Tibial nerve (tissue), 4 donors: ENCODE data around the gene DHX8. TPM values are rescaled to one million over a fixed set of nuclear protein-coding genes. Genes with fewer than 3 reads are reported as not detected.
"Not testable (repeated sequence)": the region's sequence is repeated elsewhere in the genome, so short reads cannot be mapped to it uniquely, and the experiment has no call there.

Source experiments
- DNase-seq, 2 donors: peaks; one replicate each; pipeline ENCODE4 v3.0.0-alpha.2; 2019; ENCODE audit warnings: low spot score in 2 of 2
- H3K27ac ChIP-seq, 4 donors: fragments of 200-600 bp; sonication (generic) in 3 of 4; one replicate each; pipeline ENCODE4 v1.5.1; 2017 to 2019; ENCODE audit warnings: mild to moderate bottlenecking in 1 of 4
- H3K27me3 ChIP-seq, 2 donors: fragments of 200-600 bp; sonication (generic) in 1 of 2; one replicate each; pipeline versions ENCODE4 v1.5.1 to v1.6.0; 2017 to 2019
- H3K36me3 ChIP-seq, 3 donors: fragments of 200-600 bp; sonication (generic); one replicate each; pipeline ENCODE4 v1.5.1; 2018 to 2019
- H3K4me1 ChIP-seq, 4 donors: fragments of 200-600 bp; sonication (generic) in 3 of 4; one replicate each; pipeline ENCODE4 v1.5.1; 2017 to 2019
- H3K4me3 ChIP-seq, 4 donors: fragments of 200-600 bp; sonication (generic) in 3 of 4; one replicate each; pipeline ENCODE4 v1.5.1; 2017 to 2019; ENCODE audit warnings: mild to moderate bottlenecking in 1 of 4, moderate library complexity in 1 of 4
- H3K9me3 ChIP-seq, 4 donors: fragments of 200-600 bp; sonication (generic) in 3 of 4; one replicate each; pipeline ENCODE4 v1.5.1; 2017 to 2019
- EP300 ChIP-seq, 2 donors: sonication (generic); formaldehyde crosslinking; IDR thresholded peaks; one replicate each; pipeline ENCODE4 v1.6.1; 2017; ENCODE audit warnings: antibody characterized with exemption in 2 of 2, mild to moderate bottlenecking in 1 of 2
- POLR2A ChIP-seq, 2 donors: fragments of 450-650 bp; IDR thresholded peaks; one replicate each; pipeline ENCODE4 v1.6.1; 2017; ENCODE audit warnings: antibody characterized with exemption in 2 of 2, mild to moderate bottlenecking in 2 of 2, moderate library complexity in 2 of 2
- WGBS, 2 donors: methylation state at CpG; one replicate each; pipeline ENCODE4 v1.1.5; 2018; 5-methylcytosine and 5-hydroxymethylcytosine counted together
- total RNA-seq, 4 donors: library from RNA; depleted of rRNA; stranded (reverse); fragments of >200 nt; gene quantifications; one replicate each; pipeline ENCODE4 v1.1.0, GENCODE V29; 2016
- TF ChIP-seq, protein P1 (sequence below), 5 experiments: fragments of 200-600 bp in 3 of 5; fragments of 450-650 bp in 2 of 5; sonication (generic) in 3 of 5; IDR thresholded peaks; one replicate each; pipeline ENCODE4 v1.5.1; 2016 to 2019; ENCODE audit warnings: antibody characterized with exemption in 5 of 5, mild to moderate bottlenecking in 3 of 5, moderate library complexity in 2 of 5

DHX8 gene
- total RNA-seq, 4 donors from 2014 or later: 35.2 to 57.9 (median 40.7) TPM

DNA sequence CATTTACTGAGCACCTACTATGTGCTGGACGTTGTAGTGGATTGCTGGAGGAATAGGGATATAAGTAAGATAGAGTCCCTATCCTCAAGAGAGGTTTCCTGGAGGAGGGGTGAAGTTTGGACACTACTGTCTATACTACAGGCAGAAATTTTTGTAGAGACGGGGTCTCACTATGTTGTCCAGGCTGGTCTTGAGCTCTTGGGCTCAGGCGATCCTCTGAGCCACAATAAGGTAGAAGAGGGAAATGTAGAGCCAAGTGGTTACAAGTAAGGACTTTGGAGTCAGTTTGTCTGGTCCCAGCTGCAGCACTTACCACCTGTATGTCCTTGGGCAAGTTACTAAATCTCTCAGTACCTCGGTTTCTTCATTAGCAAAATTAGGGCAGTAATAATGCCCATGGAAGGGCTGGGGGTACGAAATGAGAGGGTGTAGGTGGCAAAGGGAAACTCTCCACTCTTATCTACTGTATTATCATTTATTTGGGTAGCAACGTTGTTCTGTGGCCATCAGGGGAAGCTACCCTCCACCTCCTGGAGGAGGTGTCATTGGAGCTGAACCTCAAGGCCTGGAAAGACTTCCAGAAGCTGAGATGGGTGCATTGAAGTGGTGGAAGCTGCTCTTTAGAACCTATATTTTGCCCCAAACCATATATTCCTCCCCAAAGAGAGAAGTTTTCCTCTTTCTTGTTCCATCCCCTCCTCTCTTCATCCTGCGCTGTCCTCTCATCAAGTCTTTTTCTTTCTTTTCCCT is 34.9 kb upstream of the DHX8 start:
- H3K4me3 ChIP-seq: no peak overlapping the region
- no peak for TF ChIP-seq POLR2A (IDR thresholded peaks at IDR 0.05)
- no peak for TF ChIP-seq EP300 (IDR thresholded peaks at IDR 0.05)
- TF ChIP-seq, protein P1, sequence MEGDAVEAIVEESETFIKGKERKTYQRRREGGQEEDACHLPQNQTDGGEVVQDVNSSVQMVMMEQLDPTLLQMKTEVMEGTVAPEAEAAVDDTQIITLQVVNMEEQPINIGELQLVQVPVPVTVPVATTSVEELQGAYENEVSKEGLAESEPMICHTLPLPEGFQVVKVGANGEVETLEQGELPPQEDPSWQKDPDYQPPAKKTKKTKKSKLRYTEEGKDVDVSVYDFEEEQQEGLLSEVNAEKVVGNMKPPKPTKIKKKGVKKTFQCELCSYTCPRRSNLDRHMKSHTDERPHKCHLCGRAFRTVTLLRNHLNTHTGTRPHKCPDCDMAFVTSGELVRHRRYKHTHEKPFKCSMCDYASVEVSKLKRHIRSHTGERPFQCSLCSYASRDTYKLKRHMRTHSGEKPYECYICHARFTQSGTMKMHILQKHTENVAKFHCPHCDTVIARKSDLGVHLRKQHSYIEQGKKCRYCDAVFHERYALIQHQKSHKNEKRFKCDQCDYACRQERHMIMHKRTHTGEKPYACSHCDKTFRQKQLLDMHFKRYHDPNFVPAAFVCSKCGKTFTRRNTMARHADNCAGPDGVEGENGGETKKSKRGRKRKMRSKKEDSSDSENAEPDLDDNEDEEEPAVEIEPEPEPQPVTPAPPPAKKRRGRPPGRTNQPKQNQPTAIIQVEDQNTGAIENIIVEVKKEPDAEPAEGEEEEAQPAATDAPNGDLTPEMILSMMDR (IDR thresholded peaks at IDR 0.05): no peak
- H3K27me3 ChIP-seq: no peaks in the 10 kb centered on the region
- WGBS, 2 donors: 75 to 77% methylated on average over 7 of the region's 7 CpGs
- H3K9me3 ChIP-seq: no peaks in the 10 kb centered on the region
- no peak for DNase-seq
- H3K36me3 ChIP-seq: no peaks in the 10 kb centered on the region
- H3K4me1 ChIP-seq: peaks cover 0 to 20% (median 0%) of the 10 kb centered on the region in 4 donors
- H3K27ac ChIP-seq: no peak overlapping the region

DNA sequence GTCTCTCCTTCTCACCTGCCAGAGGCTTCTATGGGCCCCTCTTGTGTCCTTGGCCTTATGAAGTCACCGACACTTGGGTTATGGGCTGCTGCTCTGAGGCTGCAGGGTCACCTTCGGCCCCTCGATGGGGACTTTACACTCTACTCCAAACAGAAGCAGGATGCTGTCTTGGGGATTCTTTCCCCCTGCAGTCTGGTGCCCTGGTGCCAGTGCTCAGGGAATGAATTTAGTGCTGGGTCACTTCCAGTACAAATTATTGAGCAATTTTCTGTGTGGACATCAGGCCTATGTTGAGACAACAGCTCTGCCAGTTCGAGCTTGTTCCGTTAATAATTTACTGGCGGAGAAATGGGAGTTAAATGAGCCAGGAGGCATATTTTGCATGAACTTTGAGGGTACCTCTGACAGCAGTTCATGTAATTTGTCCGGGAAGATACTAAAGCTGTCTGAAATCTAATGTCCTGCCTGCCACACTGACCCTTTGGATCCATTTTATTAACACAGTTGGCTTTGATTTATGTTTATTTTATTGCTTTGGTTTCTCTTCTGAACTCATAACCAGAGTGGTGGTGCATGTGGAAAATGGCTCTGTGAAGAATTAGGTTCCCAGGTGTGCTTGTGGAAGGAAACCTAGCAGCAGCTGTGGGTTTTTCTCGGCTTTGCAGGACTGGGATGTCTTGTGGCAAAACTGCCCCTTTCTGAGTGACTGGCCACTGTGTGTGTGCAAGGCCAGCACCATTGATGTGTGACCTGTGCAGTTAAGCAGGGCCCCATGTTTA is 34.1 kb upstream of the DHX8 start:
- no peak overlapping the region for H3K27ac ChIP-seq
- no peaks in the 10 kb centered on the region for H3K36me3 ChIP-seq
- TF ChIP-seq POLR2A (IDR thresholded peaks at IDR 0.05) (no peak), EP300 (IDR thresholded peaks at IDR 0.05) (peak in 1 of 2 donors; percentile 47)
- H3K27me3 ChIP-seq: no peaks in the 10 kb centered on the region
- H3K4me1 ChIP-seq: peaks cover 0 to 20% (median 0%) of the 10 kb centered on the region in 4 donors
- DNase-seq: peak in 1 of 2 donors; percentile 38
- 59 to 67% methylated on average over 8 of the region's 8 CpGs for WGBS, 2 donors
- no peak overlapping the region for H3K4me3 ChIP-seq
- H3K9me3 ChIP-seq: no peaks in the 10 kb centered on the region

DNA sequence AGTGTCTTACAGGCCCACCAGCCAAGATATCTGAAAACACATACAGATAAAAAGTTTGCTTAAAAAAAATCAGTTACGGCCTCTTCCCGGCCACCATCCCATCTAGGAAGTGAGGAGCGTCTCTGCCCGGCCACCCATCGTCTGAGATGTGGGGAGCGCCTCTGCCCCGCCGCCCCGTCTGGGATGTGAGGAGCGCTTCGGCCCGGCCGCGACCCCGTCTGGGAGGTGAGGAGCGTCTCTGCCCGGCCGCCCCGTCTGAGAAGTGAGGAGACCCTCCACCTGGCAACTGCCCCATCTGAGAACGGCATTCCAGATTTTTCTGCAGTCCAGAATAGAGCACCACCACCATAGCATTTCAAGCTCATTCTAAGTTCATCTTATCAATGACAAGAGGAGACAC is 33.0 kb upstream of the DHX8 start:
- H3K27me3 ChIP-seq, H3K9me3 ChIP-seq, H3K4me3 ChIP-seq, H3K36me3 ChIP-seq, DNase-seq, H3K27ac ChIP-seq: not testable (repeated sequence)
- WGBS, 2 donors: 94 to 97% methylated on average over 20 of the region's 20 CpGs
- peaks cover 0 to 27% (median 0%) of the 10 kb centered on the region in 4 donors for H3K4me1 ChIP-seq

DNA sequence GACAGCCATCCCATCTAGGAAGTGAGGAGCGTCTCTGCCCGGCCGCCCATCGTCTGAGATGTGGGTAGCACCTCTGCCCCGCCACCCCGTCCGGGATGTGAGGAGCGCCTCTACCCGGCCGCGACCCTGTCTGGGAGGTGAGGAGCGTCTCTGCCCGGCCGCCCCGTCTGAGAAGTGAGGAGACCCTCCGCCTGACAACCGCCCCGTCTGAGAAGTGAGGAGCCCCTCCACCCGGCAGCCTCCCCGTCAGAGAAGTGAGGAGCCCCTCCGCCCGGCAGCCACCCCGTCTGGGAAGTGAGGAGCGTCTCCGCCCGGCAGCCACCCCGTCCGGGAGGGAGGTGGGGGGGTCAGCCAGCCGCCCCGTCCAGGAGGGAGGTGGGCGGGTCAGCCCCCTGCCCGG is 32.0 kb upstream of the DHX8 start:
- peaks cover 4 to 36% (median 7%) of the 10 kb centered on the region in 4 donors for H3K4me1 ChIP-seq
- not testable (repeated sequence) for H3K4me3 ChIP-seq, H3K9me3 ChIP-seq, DNase-seq, H3K27ac ChIP-seq, H3K36me3 ChIP-seq, H3K27me3 ChIP-seq
- 96% methylated on average over 20 of the region's 32 CpGs; no CpG with 5 or more reads in 1 of the 2 donors for WGBS, 2 donors

DNA sequence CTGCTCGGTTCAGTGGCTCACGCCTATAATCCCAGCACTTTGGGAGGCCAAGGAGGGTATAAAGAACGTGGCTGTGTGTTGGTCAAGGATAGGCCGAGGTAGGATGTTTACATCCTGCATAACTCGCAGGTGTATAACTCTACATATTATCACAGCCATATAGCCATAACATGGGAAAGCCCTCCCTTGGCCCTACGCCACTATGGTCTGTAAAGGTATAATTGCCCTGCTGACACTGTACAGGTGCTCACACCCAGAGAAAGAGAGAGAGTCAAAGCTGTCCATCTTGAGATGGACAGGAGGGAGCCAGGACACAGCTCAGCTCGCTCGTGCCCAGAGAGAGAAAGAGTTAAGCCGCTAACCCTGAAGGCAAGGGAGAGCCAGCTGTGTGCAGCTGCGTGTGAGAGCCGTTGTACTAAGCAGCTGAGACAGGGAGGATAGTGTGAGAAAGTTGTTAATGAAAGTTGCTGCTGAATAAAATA is 30.4 kb upstream of the DHX8 start:
- 55% methylated on average over 11 of the region's 11 CpGs for WGBS, 2 donors

DNA sequence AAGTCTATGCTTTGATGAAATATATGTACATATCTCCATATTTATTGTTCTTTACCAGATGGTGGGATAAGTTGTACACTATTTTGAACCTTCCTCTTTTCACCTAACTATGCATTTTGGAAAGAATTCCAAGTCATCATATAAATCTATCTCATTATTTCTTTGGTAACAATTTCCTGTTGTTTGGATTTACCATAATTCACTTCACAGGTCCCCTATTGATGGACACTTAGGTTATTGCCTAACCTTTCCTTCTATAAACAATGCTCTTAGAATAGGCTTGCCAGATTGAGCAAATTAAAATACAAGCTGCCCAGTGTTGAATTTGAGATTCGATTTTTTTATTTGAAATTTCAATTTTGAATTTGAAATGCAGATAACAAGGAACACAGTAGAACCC is 28.9 kb upstream of the DHX8 start:
- Histone ChIP-seq H3K4me3 (no peak overlapping the region), H3K4me1 (peaks cover 4 to 50% (median 15%) of the 10 kb centered on the region in 4 donors), H3K9me3 (no peaks in the 10 kb centered on the region), H3K27me3 (no peaks in the 10 kb centered on the region), H3K27ac (no peak overlapping the region), H3K36me3 (no peaks in the 10 kb centered on the region)
- WGBS, 2 donors: 70 to 85% methylated on average over 1 of the region's 1 CpG
- DNase-seq: no peak
- TF ChIP-seq, protein P1 (IDR thresholded peaks at IDR 0.05): no peak
- TF ChIP-seq EP300 (IDR thresholded peaks at IDR 0.05): no peak
- TF ChIP-seq POLR2A (IDR thresholded peaks at IDR 0.05): no peak

More for the DNA sequence above, 30.4 kb upstream of the DHX8 start:
- DNase-seq: no peak
- TF ChIP-seq EP300 (IDR thresholded peaks at IDR 0.05): no peak
- Histone ChIP-seq H3K27ac (peak overlapping the region in 1 of 4 donors; percentile 29), H3K9me3 (no peaks in the 10 kb centered on the region), H3K4me1 (peaks cover 4 to 52% (median 15%) of the 10 kb centered on the region in 4 donors), H3K27me3 (no peaks in the 10 kb centered on the region), H3K4me3 (no peak overlapping the region), H3K36me3 (no peaks in the 10 kb centered on the region)

DNA sequence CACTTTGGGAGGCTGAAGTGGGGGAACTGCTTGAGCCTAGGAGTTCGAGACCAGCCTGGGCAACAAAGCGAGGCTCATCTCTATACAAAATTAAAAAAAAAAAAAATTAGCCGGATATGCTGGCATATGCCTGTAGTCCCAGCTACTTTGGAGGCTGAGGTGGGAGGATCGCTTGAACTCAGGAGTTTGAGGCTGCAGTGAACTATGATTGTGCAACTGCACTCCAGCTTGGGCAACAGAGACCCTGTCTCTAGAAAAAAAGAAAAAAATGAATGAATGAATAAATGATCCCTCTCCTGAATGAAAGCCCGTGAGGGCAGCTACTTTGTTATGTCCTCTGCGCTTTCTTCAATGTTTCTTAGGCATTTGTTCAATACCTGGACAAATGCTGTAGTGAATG is 27.7 kb upstream of the DHX8 start:
- 93 to 97% methylated on average over 6 of the region's 6 CpGs for WGBS, 2 donors
- Histone ChIP-seq H3K4me3 (no peak overlapping the region), H3K27ac (peak overlapping the region in 1 of 4 donors; percentile 82), H3K36me3 (no peaks in the 10 kb centered on the region), H3K4me1 (peaks cover 4 to 45% (median 15%) of the 10 kb centered on the region in 4 donors), H3K27me3 (no peaks in the 10 kb centered on the region), H3K9me3 (no peaks in the 10 kb centered on the region)
- no peak for DNase-seq
- TF ChIP-seq EP300 (IDR thresholded peaks at IDR 0.05) (no peak), POLR2A (IDR thresholded peaks at IDR 0.05) (no peak)
- TF ChIP-seq, protein P1 (IDR thresholded peaks at IDR 0.05): no peak
